HL-60 (cell line): ENCODE measurements around the gene TNFRSF1B.

Source experiments
- CTCF ChIP-seq: IDR thresholded peaks from one replicate; pipeline ENCODE4 v1.5.1; 2011; ENCODE audit warnings: low read length, control low read depth, inconsistent platforms; ENCODE audit not compliant: insufficient read depth
- POLR2AphosphoS5 ChIP-seq: IDR thresholded peaks from 2 replicates; pipeline ENCODE4 v1.6.1; 2012; ENCODE audit warnings: low read depth
- REST ChIP-seq: IDR thresholded peaks from 2 replicates; pipeline ENCODE4 v1.6.1; 2012; ENCODE audit warnings: low read depth; ENCODE audit not compliant: insufficient replicate concordance

- TF ChIP-seq CTCF (no peak), REST (no peak), POLR2AphosphoS5 (no peak)
These were observed 42.7 kb downstream of the TNFRSF1B start for GRCh38 chr1:12209495-12209832.
